Esophagus muscularis mucosa (tissue), 3 donors: ENCODE measurements around the gene UFD1.

Source experiments
- POLR2A ChIP-seq: fragments of 450-650 bp; IDR thresholded peaks from one replicate; pipeline ENCODE4 v1.6.1; 2017; ENCODE audit warnings: antibody characterized with exemption, moderate library complexity, mild to moderate bottlenecking, low read depth
- TF ChIP-seq, protein P1 (sequence below), 3 experiments: fragments of 200-600 bp in 2 of 3; fragments of 450-650 bp in 1 of 3; sonication (generic) in 2 of 3; IDR thresholded peaks; one replicate each; pipeline ENCODE4 v1.5.1; 2017 to 2019; ENCODE audit warnings: antibody characterized with exemption in 3 of 3, mild to moderate bottlenecking in 2 of 3, moderate library complexity in 1 of 3

DNA sequence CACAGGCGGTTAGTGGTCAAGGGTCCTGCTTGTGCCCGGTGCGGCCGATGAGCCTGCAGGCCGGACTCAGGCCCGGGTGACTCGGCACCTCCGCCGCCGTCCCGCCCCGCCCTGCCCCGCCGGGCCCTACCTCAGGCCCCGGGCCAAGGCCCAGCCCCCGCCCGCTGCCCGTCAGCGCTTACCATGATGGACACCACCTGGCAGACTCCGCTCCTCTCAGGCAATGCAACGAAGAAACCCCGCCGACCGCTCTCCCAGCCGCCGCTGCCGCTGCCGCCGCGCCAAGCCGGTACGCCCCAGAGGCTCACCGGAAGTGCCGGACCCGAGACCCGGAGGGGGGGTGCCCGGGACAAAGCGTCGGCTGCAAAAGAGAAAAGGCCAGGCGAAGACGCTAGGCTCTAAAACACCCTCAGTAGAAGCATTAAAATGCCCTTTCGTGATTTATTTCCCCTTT lies at the start of gene UFD1:
- TF ChIP-seq POLR2A = no peak
- TF ChIP-seq, protein P1, sequence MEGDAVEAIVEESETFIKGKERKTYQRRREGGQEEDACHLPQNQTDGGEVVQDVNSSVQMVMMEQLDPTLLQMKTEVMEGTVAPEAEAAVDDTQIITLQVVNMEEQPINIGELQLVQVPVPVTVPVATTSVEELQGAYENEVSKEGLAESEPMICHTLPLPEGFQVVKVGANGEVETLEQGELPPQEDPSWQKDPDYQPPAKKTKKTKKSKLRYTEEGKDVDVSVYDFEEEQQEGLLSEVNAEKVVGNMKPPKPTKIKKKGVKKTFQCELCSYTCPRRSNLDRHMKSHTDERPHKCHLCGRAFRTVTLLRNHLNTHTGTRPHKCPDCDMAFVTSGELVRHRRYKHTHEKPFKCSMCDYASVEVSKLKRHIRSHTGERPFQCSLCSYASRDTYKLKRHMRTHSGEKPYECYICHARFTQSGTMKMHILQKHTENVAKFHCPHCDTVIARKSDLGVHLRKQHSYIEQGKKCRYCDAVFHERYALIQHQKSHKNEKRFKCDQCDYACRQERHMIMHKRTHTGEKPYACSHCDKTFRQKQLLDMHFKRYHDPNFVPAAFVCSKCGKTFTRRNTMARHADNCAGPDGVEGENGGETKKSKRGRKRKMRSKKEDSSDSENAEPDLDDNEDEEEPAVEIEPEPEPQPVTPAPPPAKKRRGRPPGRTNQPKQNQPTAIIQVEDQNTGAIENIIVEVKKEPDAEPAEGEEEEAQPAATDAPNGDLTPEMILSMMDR (IDR thresholded peaks at IDR 0.05) = peak in 1 of 3 experiments; percentile 19
